ENCODE measurements around the gene SWSAP1.
"Not testable (repeated sequence)": the region's sequence is repeated elsewhere in the genome, so short reads cannot be mapped to it uniquely, and the experiment has no call there.

The SWSAP1 gene

DNA sequence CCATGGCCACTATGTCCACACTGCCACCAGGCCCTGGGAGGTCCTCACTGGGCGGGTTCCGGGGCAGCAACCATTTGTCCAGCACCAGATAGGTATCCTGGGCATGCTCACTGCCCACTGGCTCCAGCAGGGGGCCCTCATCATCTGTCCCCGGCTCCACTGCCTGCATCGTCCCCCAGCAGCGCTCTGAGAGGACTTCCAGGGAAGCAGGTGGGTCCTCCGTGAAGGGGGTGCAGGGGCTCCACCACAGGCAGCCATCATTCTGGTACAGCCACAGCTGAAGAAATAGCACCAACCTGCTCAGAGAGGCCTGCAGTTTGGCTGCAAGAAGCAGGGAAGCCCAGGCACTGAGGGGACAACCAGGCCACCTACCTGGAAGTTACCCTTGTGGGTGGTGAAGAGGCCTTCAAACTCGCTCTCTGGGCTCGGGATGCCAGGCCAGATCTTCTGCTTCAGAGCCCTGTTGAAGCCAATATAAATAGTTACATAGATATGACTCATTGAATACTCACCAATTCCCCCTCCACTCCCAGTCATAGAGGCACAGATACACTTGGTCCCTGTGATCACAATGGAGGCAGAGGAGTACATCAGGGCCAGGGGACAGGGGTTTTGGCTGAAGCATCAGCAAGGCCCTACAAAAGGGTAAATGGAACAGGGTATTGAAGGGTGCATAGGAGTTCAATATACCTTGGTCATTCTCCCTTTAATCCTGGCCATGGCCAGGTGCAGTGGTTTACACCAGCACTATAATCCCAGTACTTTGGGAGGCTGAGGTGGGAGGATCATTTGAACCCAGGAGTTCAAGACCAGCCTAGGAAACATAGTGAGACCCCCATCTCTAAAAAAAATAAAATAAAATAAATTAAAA lies 4.1 kb downstream of the SWSAP1 start:
- peak; percentile 60 for DNase-seq (ENCODE audit: low read depth, low spot score)

DNA sequence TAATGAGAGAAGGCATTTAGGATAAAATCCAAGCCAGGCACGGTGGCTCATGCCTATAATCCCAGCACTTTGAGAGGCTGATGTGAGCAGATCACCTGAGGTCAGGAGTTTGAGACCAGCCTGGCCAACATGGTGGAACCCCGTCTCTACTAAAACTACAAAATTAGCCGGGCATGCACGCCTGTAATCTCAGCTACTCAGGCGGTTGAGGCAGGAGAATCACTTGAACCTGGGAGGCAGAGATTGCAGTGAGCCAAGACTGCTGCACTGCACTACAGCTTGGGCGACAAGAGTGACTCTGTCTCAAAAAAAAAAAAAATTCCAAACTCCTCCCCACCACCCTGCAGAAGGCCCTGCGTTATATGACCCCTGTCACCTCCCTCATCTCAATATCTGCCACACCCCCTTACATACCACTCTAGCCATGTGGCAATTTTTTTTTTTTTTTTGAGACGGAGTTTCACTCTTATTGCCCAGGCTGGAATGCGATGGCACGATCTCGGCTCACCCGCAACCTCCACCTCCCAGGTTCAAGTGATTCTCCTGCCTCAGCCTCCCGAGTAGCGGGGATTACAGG lies 4.9 kb downstream of the SWSAP1 start:
- DNase-seq (ENCODE audit: low read depth, low spot score): not testable (repeated sequence)

GRCh38 chr19:11379857-11380350 lies 5.4 kb downstream of the SWSAP1 start:
- DNase-seq (ENCODE audit: low read depth, low spot score): no peak

GRCh38 chr19:11380653-11381537 lies 6.4 kb downstream of the SWSAP1 start:
- peak; percentile 96 for DNase-seq (ENCODE audit: low read depth, low spot score)

DNA sequence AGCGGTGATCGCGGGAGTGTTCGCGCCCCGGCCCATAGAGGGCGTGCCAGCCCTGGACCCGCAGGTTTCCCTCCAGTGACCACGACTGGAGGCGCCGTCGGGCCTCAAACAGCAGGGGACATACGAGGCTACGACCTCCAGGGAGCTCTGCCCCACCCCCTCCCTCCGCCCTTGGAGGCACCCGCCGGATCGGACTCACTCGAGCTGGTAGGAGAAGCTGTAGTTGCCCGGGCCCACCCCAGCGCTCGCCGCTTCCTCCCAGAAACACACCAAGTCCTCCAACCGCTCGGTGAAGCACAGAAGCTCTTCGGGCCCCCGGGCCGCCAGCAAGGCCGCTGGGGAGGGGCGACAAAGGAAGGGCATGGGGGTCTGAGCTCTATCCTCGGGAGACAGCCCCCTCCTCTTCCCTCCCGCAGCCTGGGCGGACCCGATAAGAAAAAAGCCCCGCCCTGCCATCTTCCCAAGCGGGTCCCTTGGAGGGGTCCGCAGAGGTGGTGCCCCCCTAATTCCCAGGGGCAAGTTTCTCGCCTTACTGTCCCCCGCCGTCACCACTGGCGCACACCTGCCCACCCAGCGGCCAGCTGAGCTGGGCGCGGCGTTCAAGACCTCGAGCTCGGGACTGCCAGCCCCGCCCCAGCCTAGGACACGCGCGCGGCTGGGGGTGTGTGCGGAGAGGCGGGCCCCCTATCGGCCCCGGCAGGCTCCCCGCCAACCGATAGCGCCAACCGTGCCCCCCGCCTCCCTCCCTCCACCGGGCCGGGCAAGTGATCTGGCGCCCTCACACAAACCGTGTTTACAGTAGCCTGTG lies 8.6 kb downstream of the SWSAP1 start:
- DNase-seq (ENCODE audit: low read depth, low spot score): peak; percentile 28

- no peak for DNase-seq (ENCODE audit: low read depth, low spot score)
Observed at GRCh38 chr19:11383706-11384048, 9.2 kb downstream of the SWSAP1 start.

- DNase-seq (ENCODE audit: low read depth, low spot score): no peak
Observed at GRCh38 chr19:11384778-11385129, 10.3 kb downstream of the SWSAP1 start.

GRCh38 chr19:11387162-11388034 lies 12.9 kb downstream of the SWSAP1 start:
- DNase-seq (ENCODE audit: low read depth, low spot score): no peak

- no peak for DNase-seq (ENCODE audit: low read depth, low spot score)
Observed at GRCh38 chr19:11390359-11390758, 15.9 kb downstream of the SWSAP1 start.

GRCh38 chr19:11390933-11391680 lies 16.6 kb downstream of the SWSAP1 start:
- DNase-seq (ENCODE audit: low read depth, low spot score): no peak

- no peak for DNase-seq (ENCODE audit: low read depth, low spot score)
Observed at GRCh38 chr19:11397089-11397610, 22.7 kb downstream of the SWSAP1 start.

- DNase-seq (ENCODE audit: low read depth, low spot score): no peak
Observed at GRCh38 chr19:11399667-11400066, 25.2 kb downstream of the SWSAP1 start.

DNA sequence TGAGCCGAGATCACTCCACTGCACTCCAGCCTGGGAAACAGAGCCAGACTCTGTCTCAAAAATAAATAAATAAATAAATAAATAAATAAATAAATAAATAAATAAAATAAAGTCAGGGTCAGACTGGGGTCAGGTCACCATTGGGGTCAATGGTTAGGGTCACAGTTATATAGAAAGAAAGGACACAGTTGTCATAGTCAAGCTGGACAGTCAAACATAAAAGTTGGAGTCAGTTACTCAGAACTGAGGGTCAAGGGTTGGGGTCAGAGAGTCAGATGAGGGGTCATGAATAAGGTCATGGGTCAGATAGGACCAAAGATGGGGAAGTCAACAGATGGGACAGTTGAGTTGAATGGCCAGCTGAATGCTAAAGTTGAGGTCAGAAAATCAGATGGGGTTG lies 26.3 kb downstream of the SWSAP1 start:
- no peak for DNase-seq (ENCODE audit: low read depth, low spot score)

- no peak for DNase-seq (ENCODE audit: low read depth, low spot score)
Observed at GRCh38 chr19:11401808-11402543, 27.5 kb downstream of the SWSAP1 start.

DNA sequence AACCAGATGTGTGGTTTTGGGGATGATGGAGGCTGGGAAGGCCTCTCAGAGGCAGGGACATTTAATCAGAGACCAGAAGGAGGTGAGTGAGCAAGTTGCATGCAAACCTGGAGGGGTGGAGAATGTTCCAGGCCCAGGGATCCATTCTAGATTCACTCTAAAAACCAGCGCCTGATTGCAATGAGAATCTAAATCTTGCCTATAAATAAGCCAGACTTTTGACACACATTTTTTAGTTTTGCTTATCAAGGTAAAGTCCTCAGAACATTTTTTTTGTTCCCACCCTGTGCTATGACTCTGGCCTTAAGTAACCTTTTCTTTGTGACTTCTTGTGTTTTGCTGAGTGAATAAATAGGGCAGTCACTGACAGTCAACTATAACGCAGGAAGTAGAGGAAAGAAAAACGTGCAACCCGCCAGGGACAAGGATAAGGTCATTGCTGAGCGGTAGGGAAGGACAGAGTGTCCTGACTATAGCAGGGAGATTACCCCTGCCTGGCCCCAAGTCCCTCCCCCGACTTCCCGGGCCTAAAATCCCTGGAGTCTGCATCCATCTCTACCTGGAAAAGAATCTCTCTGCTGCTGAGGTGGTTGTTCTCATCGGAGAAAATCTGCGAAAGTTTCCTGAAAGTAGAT lies 30.2 kb downstream of the SWSAP1 start:
- DNase-seq (ENCODE audit: low read depth, low spot score): no peak

DNA sequence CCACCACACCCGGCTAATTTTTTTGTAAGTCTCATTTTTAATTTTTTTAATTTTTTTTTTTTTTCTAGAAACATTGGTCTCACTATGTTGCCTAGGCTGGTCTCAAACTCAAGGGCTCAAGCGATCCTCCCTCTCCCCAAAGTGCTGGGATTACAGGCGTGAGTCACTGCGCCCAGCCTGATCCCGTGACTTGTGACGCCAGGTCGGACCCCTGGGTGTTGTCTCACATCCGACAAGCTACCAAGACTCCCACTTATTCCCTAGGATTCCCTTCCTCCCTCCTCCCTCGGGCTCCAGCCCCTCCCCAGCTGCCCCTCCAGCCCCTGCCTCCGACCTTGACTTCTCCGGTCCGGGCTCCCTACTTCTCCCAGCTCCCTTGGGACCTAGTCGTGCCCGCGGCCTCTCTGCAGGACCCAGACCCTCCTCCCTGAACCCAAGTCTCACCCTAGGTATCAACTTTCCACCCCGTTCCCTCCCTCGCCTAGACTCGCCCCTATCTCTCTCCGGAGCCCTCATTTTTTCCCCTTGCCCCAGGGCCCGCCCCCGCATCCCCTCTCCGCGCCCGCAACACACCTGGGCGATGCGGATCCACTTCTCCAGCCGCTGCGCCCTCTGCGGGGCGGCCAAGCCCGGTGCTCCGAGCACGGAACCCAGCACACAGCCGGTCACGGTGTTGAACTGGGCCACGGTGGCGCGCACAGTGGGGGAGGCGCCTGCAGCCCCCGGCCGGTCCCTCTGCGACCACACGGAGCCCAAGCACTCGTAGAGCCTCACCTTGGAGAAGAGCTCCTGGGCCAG lies 31.6 kb downstream of the SWSAP1 start:
- no peak for DNase-seq (ENCODE audit: low read depth, low spot score)

GRCh38 chr19:11406703-11407236 lies 32.3 kb downstream of the SWSAP1 start:
- not testable (repeated sequence) for DNase-seq (ENCODE audit: low read depth, low spot score)
